Testis (tissue), 3 donors: ENCODE data around the gene MST1R. TPM values are rescaled to one million over a fixed set of nuclear protein-coding genes. Genes with fewer than 3 reads are reported as not detected.

ENCODE experiments used
- DNase-seq: peaks from one replicate; pipeline ENCODE4 v3.0.0-alpha.2; 2019
- H3K27ac ChIP-seq, 2 donors: fragments of 200-600 bp; sonication (generic); one replicate each; pipeline ENCODE4 v1.5.1; 2019
- H3K27me3 ChIP-seq: fragments of 200-600 bp; sonication (generic); one replicate; pipeline ENCODE4 v1.5.1; 2019
- H3K36me3 ChIP-seq: fragments of 200-600 bp; sonication (generic); one replicate; pipeline ENCODE4 v1.5.1; 2017; ENCODE audit warnings: low read depth; ENCODE audit errors: missing control alignments
- H3K4me1 ChIP-seq: fragments of 200-600 bp; sonication (generic); one replicate; pipeline ENCODE4 v1.5.1; 2019
- H3K4me3 ChIP-seq, 2 donors: fragments of 200-600 bp; sonication (generic); one replicate each; pipeline ENCODE4 v1.5.1; 2017 to 2019
- H3K9me3 ChIP-seq: fragments of 200-600 bp; sonication (generic); one replicate; pipeline ENCODE4 v1.5.1; 2017
- CTCF ChIP-seq, 3 experiments: fragments of 450-650 bp in 2 of 3; fragments of 200-600 bp in 1 of 3; sonication (generic) in 1 of 3; IDR thresholded peaks; one replicate each; pipeline ENCODE4 v1.5.1; 2016 to 2019; ENCODE audit warnings: antibody characterized with exemption in 3 of 3, mild to moderate bottlenecking in 2 of 3, moderate library complexity in 1 of 3
- POLR2A ChIP-seq: fragments of 450-650 bp; IDR thresholded peaks from one replicate; pipeline ENCODE4 v1.6.1; 2017; ENCODE audit warnings: antibody characterized with exemption, mild to moderate bottlenecking, moderate library complexity
- WGBS, 2 donors: methylation state at CpG; one replicate each; pipeline ENCODE4 v1.1.5; 2018; 5-methylcytosine and 5-hydroxymethylcytosine counted together
- intact Hi-C: fragments of 100-400 bp; cut with DNase I; formaldehyde crosslinking; loops from one replicate; pipeline ENCODE4 v1.15.1; 2023; ENCODE audit warnings: low total_unique reads
- polyA plus RNA-seq: library from polyadenylated mRNA; stranded (reverse); fragments of 350-450 nt; fragmentation: Illumina TruSeq; extraction: RNeasy Lipid Tissue Mini Kit (QIAGEN cat#74804); gene quantifications from one replicate; pipeline ENCODE4 v1.2.3, GENCODE V29; 2014; ENCODE audit warnings: low read depth, low replicate concordance; ENCODE audit not compliant: insufficient read depth
- total RNA-seq, 2 donors: library from RNA; depleted of rRNA; stranded (reverse); fragments of >200 nt; gene quantifications; one replicate each; pipeline ENCODE4 v1.2.3, GENCODE V29; 2016

The MST1R gene
- total and polyA plus RNA-seq, 3 donors from 2014 or later, result 7.6 to 15.9 (median 11.2) TPM

- intact Hi-C loops, result no loop called here
- no peak for DNase-seq
- H3K9me3 ChIP-seq, result no peaks in the 10 kb centered on the region
- 86 to 88% methylated on average over 5 of the region's 5 CpGs for WGBS, 2 donors
- no peak overlapping the region for H3K27ac ChIP-seq
- no peaks in the 10 kb centered on the region for H3K36me3 ChIP-seq
- no peaks in the 10 kb centered on the region for H3K27me3 ChIP-seq
- TF ChIP-seq POLR2A, result no peak
- no peak for TF ChIP-seq CTCF (IDR thresholded peaks at IDR 0.05)
- peaks cover under 1% of the 10 kb centered on the region for H3K4me1 ChIP-seq
- H3K4me3 ChIP-seq, result no peak overlapping the region
These were observed 27.1 kb downstream of the MST1R start for GRCh38 chr3:49876567-49876966.

GRCh38 chr3:49873623-49874022 lies 30.1 kb downstream of the MST1R start:
- TF ChIP-seq CTCF (IDR thresholded peaks at IDR 0.05), result no peak
- TF ChIP-seq POLR2A, result no peak
- Histone ChIP-seq H3K4me3 (no peak overlapping the region), H3K27me3 (no peaks in the 10 kb centered on the region), H3K4me1 (peaks cover 11% of the 10 kb centered on the region), H3K36me3 (no peaks in the 10 kb centered on the region), H3K27ac (no peak overlapping the region), H3K9me3 (no peaks in the 10 kb centered on the region)
- 87% methylated on average over 8 of the region's 8 CpGs; no CpG with 5 or more reads in 1 of the 2 donors for WGBS, 2 donors
- intact Hi-C loops, result no loop called here
- DNase-seq, result no peak

GRCh38 chr3:49872801-49873281 lies 30.8 kb downstream of the MST1R start:
- Histone ChIP-seq H3K27ac (no peak overlapping the region), H3K36me3 (no peaks in the 10 kb centered on the region), H3K9me3 (no peaks in the 10 kb centered on the region), H3K4me1 (peaks cover 11% of the 10 kb centered on the region), H3K27me3 (no peaks in the 10 kb centered on the region), H3K4me3 (no peak overlapping the region)
- no peak for DNase-seq
- TF ChIP-seq POLR2A, result no peak
- intact Hi-C loops, result no loop called here
- 72 to 100% methylated on average over 1 to 4 of the region's 4 CpGs for WGBS, 2 donors

- DNase-seq, result no peak
- Histone ChIP-seq H3K4me1 (peaks cover 11% of the 10 kb centered on the region), H3K27me3 (no peaks in the 10 kb centered on the region), H3K36me3 (no peaks in the 10 kb centered on the region), H3K4me3 (no peak overlapping the region), H3K27ac (no peak overlapping the region), H3K9me3 (no peaks in the 10 kb centered on the region)
- WGBS, 2 donors, result 72 to 78% methylated on average over 7 to 10 of the region's 10 CpGs
- intact Hi-C loops, result no loop called here
- TF ChIP-seq POLR2A (no peak), CTCF (IDR thresholded peaks at IDR 0.05) (no peak)
These were observed 32.0 kb downstream of the MST1R start for GRCh38 chr3:49871531-49872153.

GRCh38 chr3:49869525-49870126 lies 34.0 kb downstream of the MST1R start, which contains the start of gene CAMKV:
Gene CAMKV (minus strand): TSS chr3:49869906. CDS start chr3:49862388, 7,518 bp downstream.
- Histone ChIP-seq H3K4me1 (peaks cover 11% of the 10 kb centered on the region), H3K36me3 (no peaks in the 10 kb centered on the region), H3K4me3 (peak within 1 kb of the TSS; percentile 45 to 57), H3K9me3 (no peaks in the 10 kb centered on the region), H3K27me3 (no peaks in the 10 kb centered on the region), H3K27ac (no peak within 1 kb of the TSS)
- intact Hi-C loops, result no loop called here
- TF ChIP-seq POLR2A, result no peak
- no peak for TF ChIP-seq CTCF (IDR thresholded peaks at IDR 0.05)
- no peak for DNase-seq
- 1% methylated on average over 17 to 58 of the region's 59 CpGs for WGBS, 2 donors
